H1 (cell line): Measurements from ENCODE around the gene BAIAP2. TPM values are rescaled to one million over a fixed set of nuclear protein-coding genes. Genes with fewer than 3 reads are reported as not detected.

Experiments
- CHD7 ChIP-seq: fragments of 300-600 bp; sonication (generic); IDR thresholded peaks from 2 replicates; pipeline ENCODE4 v1.7.1; 2012; ENCODE audit warnings: low read length, moderate library complexity, mild to moderate bottlenecking, inconsistent platforms; ENCODE audit not compliant: insufficient replicate concordance
- CTBP2 ChIP-seq: IDR thresholded peaks from 2 replicates; pipeline ENCODE4 v1.7.0; 2011; ENCODE audit warnings: borderline replicate concordance, mild to moderate bottlenecking, moderate library complexity, mixed read lengths, low read length; ENCODE audit not compliant: insufficient read depth, insufficient read length
- KDM1A ChIP-seq: fragments of 200-600, 300-600 bp; sonication (generic); IDR thresholded peaks from 2 replicates; pipeline ENCODE4 v1.7.1; 2016; ENCODE audit warnings: mild to moderate bottlenecking, low read length, borderline replicate concordance
- MAX ChIP-seq: IDR thresholded peaks from 2 replicates; pipeline ENCODE4 v1.6.1; 2012; ENCODE audit warnings: inconsistent platforms
- RFX5 ChIP-seq: IDR thresholded peaks from 2 replicates; pipeline ENCODE4 v1.6.1; 2011; ENCODE audit warnings: low read depth, low read length, improper control_type of control experiment, borderline replicate concordance
- SAP30 ChIP-seq: fragments of 300-600 bp; sonication (generic); IDR thresholded peaks from 2 replicates; pipeline ENCODE4 v1.7.1; 2012; ENCODE audit warnings: low read length, moderate library complexity, mild to moderate bottlenecking, inconsistent platforms; ENCODE audit not compliant: insufficient read depth, insufficient replicate concordance
- SUZ12 ChIP-seq: fragments of 200-600 bp; sonication (generic); IDR thresholded peaks from 2 replicates; pipeline ENCODE4 v1.6.1; 2012; ENCODE audit warnings: mild to moderate bottlenecking, inconsistent platforms, low read length, moderate library complexity, mixed read lengths
- TEAD4 ChIP-seq: IDR thresholded peaks from 2 replicates; pipeline ENCODE4 v1.6.1; 2012; ENCODE audit warnings: low read depth, low read length, inconsistent platforms, mixed read lengths
- YY1 ChIP-seq: IDR thresholded peaks from 2 replicates; pipeline ENCODE4 v1.6.1; 2011; ENCODE audit warnings: low read depth, mild to moderate bottlenecking, low read length
- polyA plus RNA-seq, 7 experiments: library from polyadenylated mRNA; depleted of rRNA in 3 of 7; stranded (reverse) in 5 of 7; unstranded in 2 of 7; fragments of >200 nt in 5 of 7; fragments of 200-250 nt in 2 of 7; gene quantifications; 1 replicate in 5 of 7; 2 replicates in 1 of 7; 4 replicates in 1 of 7; pipeline versions ENCODE4 v1.2.1 to v1.2.3, GENCODE V29; 2011 to 2013; ENCODE audit warnings: missing spikeins in 2 of 7, mixed read lengths in 2 of 7
- total RNA-seq: library from RNA; stranded (reverse); fragmentation: NEBNext Ultra II Directional; extraction: Animal tissue kit (Norgen Biotek cat#: 25700); gene quantifications from 2 replicates; pipeline ENCODE4 v1.2.1, GENCODE V29; 2021

BAIAP2 gene
- total and polyA plus RNA-seq, 2 of the 8 experiments (the other 6 are each of a cell fraction or from before 2014, with no cell fraction given) = 10.0 to 22.8 TPM

DNA sequence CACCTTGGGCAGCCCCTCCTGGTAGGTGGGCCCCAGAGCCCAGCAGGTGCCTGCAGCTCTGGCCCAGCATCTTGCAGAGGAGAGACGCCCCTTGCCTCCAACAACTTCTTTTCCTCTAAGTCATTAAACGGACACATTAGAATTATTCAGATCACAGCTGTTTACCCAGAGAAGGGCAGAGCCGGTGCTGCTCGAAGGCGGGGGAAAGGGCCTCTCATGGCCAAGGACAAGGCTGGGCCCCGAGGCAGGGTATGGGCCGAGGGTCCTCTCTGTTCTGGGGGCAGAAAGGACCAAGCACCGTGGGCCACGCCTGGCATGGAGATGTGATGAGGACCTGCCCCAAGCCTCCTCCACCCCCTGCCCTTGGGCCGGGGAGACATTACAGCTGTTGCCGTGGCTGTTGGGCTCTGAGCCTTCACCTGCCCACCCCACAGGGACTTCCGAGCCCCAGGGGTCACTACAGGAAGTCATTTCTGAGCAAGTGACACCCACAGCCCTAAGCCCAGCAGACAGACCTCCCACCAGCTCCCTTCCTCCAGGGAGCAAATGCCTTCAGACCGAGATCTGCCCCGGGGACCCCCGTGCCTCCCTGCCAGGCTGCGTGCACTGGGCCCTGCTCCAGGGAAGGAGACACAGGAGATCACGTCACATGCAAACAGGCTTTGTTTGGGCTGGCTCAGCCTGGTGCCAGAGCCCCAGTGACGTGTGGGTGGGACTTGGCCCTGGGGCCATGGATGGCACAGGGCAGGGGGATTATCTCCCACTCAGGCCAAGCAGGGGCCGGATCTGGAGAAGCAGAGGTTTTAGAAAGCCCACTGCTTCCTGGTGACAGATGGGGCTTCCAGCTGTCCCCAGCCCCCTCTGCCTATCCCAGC is 129.7 kb downstream of the BAIAP2 start (continued):
- no peak for TF ChIP-seq CHD7
- no peak for TF ChIP-seq MAX
- no peak for TF ChIP-seq TEAD4
- no peak for TF ChIP-seq SAP30
- no peak for TF ChIP-seq CTBP2
- no peak for TF ChIP-seq YY1
- TF ChIP-seq SUZ12 = no peak
- TF ChIP-seq KDM1A = no peak
- TF ChIP-seq RFX5 = no peak
